KMS-11 (cell line): Measurements from ENCODE around the gene BCL2L13.
A peak's percentile ranks its signal among the peaks of the same experiment; 100 is the strongest.

ENCODE experiments used
- H2AFZ ChIP-seq: fragments of 200-600 bp; sonication (generic); 2 replicates; pipeline ENCODE4 v1.6.1; 2016; ENCODE audit warnings: antibody characterized with exemption, mixed run types, low read depth
- H3K27ac ChIP-seq: fragments of 200-600 bp; sonication (generic); 2 replicates; pipeline ENCODE4 v1.6.1; 2016; ENCODE audit warnings: mild to moderate bottlenecking, mixed run types
- H3K27me3 ChIP-seq: fragments of 200-600 bp; sonication (generic); 2 replicates; pipeline ENCODE4 v1.6.1; 2017; ENCODE audit warnings: mild to moderate bottlenecking, low read depth, mixed run types, moderate library complexity; ENCODE audit not compliant: insufficient read depth
- H3K36me3 ChIP-seq: fragments of 200-600 bp; sonication (generic); 2 replicates; pipeline ENCODE4 v1.6.1; 2017; ENCODE audit warnings: mild to moderate bottlenecking, mixed run types; ENCODE audit not compliant: insufficient read depth
- H3K4me1 ChIP-seq: fragments of 200-600 bp; sonication (generic); 2 replicates; pipeline ENCODE4 v1.6.1; 2016; ENCODE audit warnings: mild to moderate bottlenecking, low read depth, mixed run types; ENCODE audit not compliant: poor library complexity, severe bottlenecking
- H3K4me2 ChIP-seq: fragments of 200-600 bp; sonication (generic); 2 replicates; pipeline ENCODE4 v1.7.0; 2016; ENCODE audit warnings: mild to moderate bottlenecking, mixed run types
- H3K4me3 ChIP-seq: fragments of 200-600 bp; sonication (generic); IDR thresholded peaks from 2 replicates; pipeline ENCODE4 v1.6.1; 2017; ENCODE audit warnings: low read depth, low read length, mixed read lengths; ENCODE audit not compliant: insufficient read depth
- H3K79me2 ChIP-seq: fragments of 200-600 bp; sonication (generic); 2 replicates; pipeline ENCODE4 v1.6.1; 2016; ENCODE audit warnings: low read depth, mixed run types; ENCODE audit not compliant: insufficient read depth
- H3K9ac ChIP-seq: fragments of 200-600 bp; sonication (generic); 2 replicates; pipeline ENCODE4 v1.6.1; 2016; ENCODE audit warnings: mild to moderate bottlenecking, mixed run types
- H4K20me1 ChIP-seq: fragments of 200-600 bp; sonication (generic); 2 replicates; pipeline ENCODE4 v1.6.1; 2016; ENCODE audit warnings: mild to moderate bottlenecking, mixed run types; ENCODE audit not compliant: insufficient read depth
- TF ChIP-seq, protein P1 (sequence below): fragments of 200-600 bp; sonication (generic); conservative IDR thresholded peaks from 2 replicates; pipeline ENCODE4 v1.6.1; 2017; ENCODE audit warnings: low read depth, mild to moderate bottlenecking, antibody characterized with exemption, low read length, moderate library complexity, mixed read lengths

Gene BCL2L13

DNA sequence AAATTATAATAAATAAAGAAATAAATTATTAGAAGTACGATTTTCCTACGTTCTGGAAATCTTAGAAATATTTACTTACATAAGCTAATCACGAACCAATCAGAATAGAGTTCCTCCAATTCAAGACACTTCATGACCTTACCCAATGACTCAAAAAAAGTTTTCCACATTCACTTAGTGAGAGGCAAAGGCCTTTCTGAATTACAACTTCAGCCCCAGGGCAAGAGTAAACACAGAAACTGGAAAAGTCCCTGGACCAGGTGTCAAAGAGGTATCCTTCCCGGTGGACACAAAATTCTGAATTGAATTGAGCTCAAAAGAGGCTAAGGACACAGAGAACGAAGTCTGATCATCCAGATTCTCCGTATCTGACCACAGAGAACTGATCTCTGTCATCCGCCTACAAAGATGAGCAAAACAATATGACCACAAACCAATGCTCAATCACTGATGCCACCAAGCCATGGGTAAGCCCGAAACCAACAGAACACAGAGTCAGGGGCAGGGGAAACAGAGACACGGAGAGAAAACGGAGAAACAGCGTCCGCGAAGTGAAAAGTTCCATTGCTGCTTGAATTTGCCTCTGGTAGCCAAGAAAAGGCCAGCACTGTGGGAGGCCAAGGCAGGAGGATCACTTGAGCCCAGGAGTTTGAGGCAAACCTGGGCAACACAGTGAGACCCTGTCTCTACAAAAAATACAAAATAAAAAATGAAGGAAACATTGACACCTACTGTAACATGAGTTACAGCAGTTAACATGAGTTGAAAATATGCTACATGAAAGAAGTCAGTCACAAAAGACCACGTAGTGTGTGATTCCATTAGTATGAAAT lies 128.9 kb downstream of the BCL2L13 start:
- Histone ChIP-seq H3K79me2 (peaks cover 95% of the 10 kb centered on the region), H3K4me1 (peaks cover 39% of the 10 kb centered on the region), H3K27me3 (no peaks in the 10 kb centered on the region), H3K36me3 (no peaks in the 10 kb centered on the region), H3K9ac (no peak overlapping the region), H3K4me3 (no peak overlapping the region), H2AFZ (no peak overlapping the region), H4K20me1 (peaks cover 52% of the 10 kb centered on the region), H3K27ac (peak overlapping the region; percentile 28; the same call in 1 of the 2 replicates), H3K4me2 (peak overlapping the region; percentile 52; the same call in 1 of the 2 replicates)
- TF ChIP-seq, protein P1, sequence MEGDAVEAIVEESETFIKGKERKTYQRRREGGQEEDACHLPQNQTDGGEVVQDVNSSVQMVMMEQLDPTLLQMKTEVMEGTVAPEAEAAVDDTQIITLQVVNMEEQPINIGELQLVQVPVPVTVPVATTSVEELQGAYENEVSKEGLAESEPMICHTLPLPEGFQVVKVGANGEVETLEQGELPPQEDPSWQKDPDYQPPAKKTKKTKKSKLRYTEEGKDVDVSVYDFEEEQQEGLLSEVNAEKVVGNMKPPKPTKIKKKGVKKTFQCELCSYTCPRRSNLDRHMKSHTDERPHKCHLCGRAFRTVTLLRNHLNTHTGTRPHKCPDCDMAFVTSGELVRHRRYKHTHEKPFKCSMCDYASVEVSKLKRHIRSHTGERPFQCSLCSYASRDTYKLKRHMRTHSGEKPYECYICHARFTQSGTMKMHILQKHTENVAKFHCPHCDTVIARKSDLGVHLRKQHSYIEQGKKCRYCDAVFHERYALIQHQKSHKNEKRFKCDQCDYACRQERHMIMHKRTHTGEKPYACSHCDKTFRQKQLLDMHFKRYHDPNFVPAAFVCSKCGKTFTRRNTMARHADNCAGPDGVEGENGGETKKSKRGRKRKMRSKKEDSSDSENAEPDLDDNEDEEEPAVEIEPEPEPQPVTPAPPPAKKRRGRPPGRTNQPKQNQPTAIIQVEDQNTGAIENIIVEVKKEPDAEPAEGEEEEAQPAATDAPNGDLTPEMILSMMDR: no peak

- H3K4me3 ChIP-seq: no peak overlapping the region
- peaks cover 91% of the 10 kb centered on the region for H3K79me2 ChIP-seq
- TF ChIP-seq, protein P1: no peak
- H2AFZ ChIP-seq: no peak overlapping the region
- H3K4me1 ChIP-seq: peaks cover 49% of the 10 kb centered on the region
- no peak overlapping the region for H3K4me2 ChIP-seq
- no peaks in the 10 kb centered on the region for H3K27me3 ChIP-seq
- no peak overlapping the region for H3K9ac ChIP-seq
- H3K27ac ChIP-seq: no peak overlapping the region
- peaks cover 52% of the 10 kb centered on the region for H4K20me1 ChIP-seq
- H3K36me3 ChIP-seq: no peaks in the 10 kb centered on the region
Measured at GRCh38 chr22:17769013-17769715, 130.6 kb downstream of the BCL2L13 start.

DNA sequence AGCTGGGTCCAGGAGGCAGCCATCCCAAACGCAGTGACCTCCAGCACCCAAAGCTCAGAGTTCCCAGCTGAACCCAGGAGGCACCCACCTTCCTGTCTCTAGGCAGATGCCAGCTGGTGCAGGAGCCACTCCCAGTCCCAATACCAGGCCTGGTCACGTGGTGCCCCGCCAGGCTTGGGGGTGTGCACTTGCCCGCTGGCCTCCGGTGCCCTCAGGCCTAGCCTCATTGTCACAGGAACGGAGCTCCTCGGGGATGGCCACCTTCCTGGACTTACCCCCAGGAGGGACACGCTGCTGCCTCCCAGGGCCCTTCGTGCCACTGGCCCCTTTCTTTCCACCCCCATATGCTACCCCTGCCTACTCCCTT lies 131.1 kb downstream of the BCL2L13 start:
- Histone ChIP-seq H4K20me1 (peaks cover 49% of the 10 kb centered on the region), H3K36me3 (no peaks in the 10 kb centered on the region), H3K27ac (no peak overlapping the region), H3K4me2 (no peak overlapping the region), H3K4me3 (no peak overlapping the region), H3K9ac (no peak overlapping the region), H2AFZ (no peak overlapping the region), H3K4me1 (peaks cover 49% of the 10 kb centered on the region), H3K79me2 (peaks cover 86% of the 10 kb centered on the region), H3K27me3 (no peaks in the 10 kb centered on the region)
- TF ChIP-seq, protein P1: no peak

- Histone ChIP-seq H3K27ac (no peak overlapping the region), H3K4me2 (no peak overlapping the region), H3K27me3 (no peaks in the 10 kb centered on the region), H3K4me1 (peaks cover 47% of the 10 kb centered on the region), H3K79me2 (peaks cover 79% of the 10 kb centered on the region), H3K9ac (no peak overlapping the region), H4K20me1 (peaks cover 41% of the 10 kb centered on the region), H3K36me3 (no peaks in the 10 kb centered on the region), H2AFZ (no peak overlapping the region), H3K4me3 (no peak overlapping the region)
- TF ChIP-seq, protein P1: no peak
Measured at GRCh38 chr22:17770180-17771077, 131.9 kb downstream of the BCL2L13 start.
